ENCODE data around the gene KRR1. TPM values are rescaled to one million over a fixed set of nuclear protein-coding genes. Genes with fewer than 3 reads are reported as not detected.

Gene KRR1
- polyA plus RNA-seq, 3 donors = 8.0 to 14.4 (median 9.0) TPM

GRCh38 chr12:75508159-75508558, 3.2 kb downstream of the KRR1 start:
- Mint-ChIP-seq H3K36me3 (peaks cover 15 to 24% of the 10 kb centered on the region in 2 donors), H3K4me1 (peaks cover 18% of the 10 kb centered on the region), H3K27me3 (ENCODE audit: low read depth in 3 of 3) (no peaks in the 10 kb centered on the region), H3K4me3 (no peak overlapping the region), H3K9me3 (peaks cover 0 to 3% (median 0%) of the 10 kb centered on the region in 7 donors), H3K27ac (peak overlapping the region in 1 of 7 donors; percentile 4)
- intact Hi-C loops (cut with micrococcal nuclease) = no loop called here
- peaks cover 28 to 34% of the 10 kb centered on the region in 2 donors for H3K36me3 ChIP-seq (replicated peaks in 1 of 2; ENCODE audit: control insufficient read depth in 1 of 2, insufficient read depth in 2 of 2, low read length in 2 of 2)
- DNase-seq = no peak
- H2AFZ ChIP-seq (ENCODE audit: insufficient read depth, low read depth, low read length, poor library complexity, severe bottlenecking) = no peak overlapping the region
- TF ChIP-seq, protein P1, sequence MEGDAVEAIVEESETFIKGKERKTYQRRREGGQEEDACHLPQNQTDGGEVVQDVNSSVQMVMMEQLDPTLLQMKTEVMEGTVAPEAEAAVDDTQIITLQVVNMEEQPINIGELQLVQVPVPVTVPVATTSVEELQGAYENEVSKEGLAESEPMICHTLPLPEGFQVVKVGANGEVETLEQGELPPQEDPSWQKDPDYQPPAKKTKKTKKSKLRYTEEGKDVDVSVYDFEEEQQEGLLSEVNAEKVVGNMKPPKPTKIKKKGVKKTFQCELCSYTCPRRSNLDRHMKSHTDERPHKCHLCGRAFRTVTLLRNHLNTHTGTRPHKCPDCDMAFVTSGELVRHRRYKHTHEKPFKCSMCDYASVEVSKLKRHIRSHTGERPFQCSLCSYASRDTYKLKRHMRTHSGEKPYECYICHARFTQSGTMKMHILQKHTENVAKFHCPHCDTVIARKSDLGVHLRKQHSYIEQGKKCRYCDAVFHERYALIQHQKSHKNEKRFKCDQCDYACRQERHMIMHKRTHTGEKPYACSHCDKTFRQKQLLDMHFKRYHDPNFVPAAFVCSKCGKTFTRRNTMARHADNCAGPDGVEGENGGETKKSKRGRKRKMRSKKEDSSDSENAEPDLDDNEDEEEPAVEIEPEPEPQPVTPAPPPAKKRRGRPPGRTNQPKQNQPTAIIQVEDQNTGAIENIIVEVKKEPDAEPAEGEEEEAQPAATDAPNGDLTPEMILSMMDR (IDR thresholded peaks at IDR 0.05) = no peak
- WGBS (ENCODE audit: insufficient coverage) = 100% methylated on average over 2 of the region's 2 CpGs
- H4K20me1 ChIP-seq (ENCODE audit: insufficient read depth, low read length) = peaks cover 43% of the 10 kb centered on the region
- no peak overlapping the region for H3K4me3 ChIP-seq (replicated peaks in 1 of 3; ENCODE audit: low read depth in 2 of 3, low read length in 3 of 3)
- H3K9me3 ChIP-seq (replicated peaks in 1 of 2; ENCODE audit: control insufficient read depth in 1 of 2, insufficient read depth in 1 of 2, low read length in 2 of 2) = no peaks in the 10 kb centered on the region
- no peak overlapping the region for H3K9ac ChIP-seq (ENCODE audit: insufficient read depth, low read length, poor library complexity, severe bottlenecking)
- no peak overlapping the region for H3K4me2 ChIP-seq (replicated peaks; ENCODE audit: extremely low read depth, low read length, poor library complexity, severe bottlenecking)
- peaks cover 11 to 16% of the 10 kb centered on the region in 2 donors for H3K4me1 ChIP-seq (ENCODE audit: control insufficient read depth in 1 of 2, insufficient read depth in 2 of 2, low read length in 2 of 2)
- peaks cover 57% of the 10 kb centered on the region for H3K79me2 ChIP-seq (ENCODE audit: insufficient read depth, low read length)
- no peak overlapping the region for H3K27ac ChIP-seq (ENCODE audit: low read depth in 1 of 2, low read length in 2 of 2)
- H3K27me3 ChIP-seq (ENCODE audit: control insufficient read depth in 2 of 2, insufficient read depth in 2 of 2, low read length in 2 of 2) = no peaks in the 10 kb centered on the region

DNA sequence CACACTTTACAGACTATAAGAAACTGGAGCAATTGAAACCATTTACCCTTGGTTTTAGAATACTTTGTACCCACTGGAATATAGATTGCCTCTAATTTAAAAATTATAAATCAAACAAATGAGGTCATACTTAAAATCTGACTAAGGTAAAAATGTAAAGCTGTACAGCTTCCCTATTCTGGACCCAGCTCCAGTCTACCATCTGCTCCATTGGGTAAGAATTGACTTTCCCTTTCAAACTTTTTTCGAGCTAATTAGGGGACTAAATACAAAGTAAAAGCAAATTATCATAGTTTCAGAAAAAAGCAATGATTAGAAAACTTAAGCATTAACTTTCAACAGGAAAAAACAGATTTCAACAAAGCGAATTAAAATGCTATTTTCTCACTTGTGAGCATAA, 4.3 kb downstream of the KRR1 start:
- WGBS (ENCODE audit: insufficient coverage) = no CpG with 5 or more reads among the region's 2 CpGs
- H3K36me3 Mint-ChIP-seq = peaks cover 15 to 24% of the 10 kb centered on the region in 2 donors

More for the DNA sequence above, 4.3 kb downstream of the KRR1 start:
- Histone ChIP-seq H3K9ac (ENCODE audit: insufficient read depth, low read length, poor library complexity, severe bottlenecking) (no peak overlapping the region), H3K79me2 (ENCODE audit: insufficient read depth, low read length) (peaks cover 57% of the 10 kb centered on the region), H3K36me3 (replicated peaks in 1 of 2; ENCODE audit: control insufficient read depth in 1 of 2, insufficient read depth in 2 of 2, low read length in 2 of 2) (peaks cover 39 to 45% of the 10 kb centered on the region in 2 donors), H3K9me3 (replicated peaks in 1 of 2; ENCODE audit: control insufficient read depth in 1 of 2, insufficient read depth in 1 of 2, low read length in 2 of 2) (no peaks in the 10 kb centered on the region), H3K4me2 (replicated peaks; ENCODE audit: extremely low read depth, low read length, poor library complexity, severe bottlenecking) (no peak overlapping the region), H3K4me3 (replicated peaks in 1 of 3; ENCODE audit: low read depth in 2 of 3, low read length in 3 of 3) (no peak overlapping the region), H4K20me1 (ENCODE audit: insufficient read depth, low read length) (peaks cover 53% of the 10 kb centered on the region), H2AFZ (ENCODE audit: insufficient read depth, low read depth, low read length, poor library complexity, severe bottlenecking) (no peak overlapping the region), H3K4me1 (ENCODE audit: control insufficient read depth in 1 of 2, insufficient read depth in 2 of 2, low read length in 2 of 2) (peaks cover 11 to 16% of the 10 kb centered on the region in 2 donors), H3K27me3 (ENCODE audit: control insufficient read depth in 2 of 2, insufficient read depth in 2 of 2, low read length in 2 of 2) (no peaks in the 10 kb centered on the region), H3K27ac (ENCODE audit: low read depth in 1 of 2, low read length in 2 of 2) (peak overlapping the region in 1 of 2 donors; percentile 22)
- H3K27ac Mint-ChIP-seq = no peak overlapping the region
- H3K4me1 Mint-ChIP-seq = peaks cover 18% of the 10 kb centered on the region
- no peak overlapping the region for H3K4me3 Mint-ChIP-seq
- H3K9me3 Mint-ChIP-seq = peaks cover 0 to 3% (median 0%) of the 10 kb centered on the region in 7 donors
- TF ChIP-seq, protein P1 (IDR thresholded peaks at IDR 0.05) = no peak
- no peaks in the 10 kb centered on the region for H3K27me3 Mint-ChIP-seq (ENCODE audit: low read depth in 3 of 3)
- peak in 1 of 3 donors; percentile 12 for DNase-seq
- intact Hi-C loops (cut with micrococcal nuclease) = no loop called here

Data from CD14-positive monocyte (primary cell).